Fibroblast of villous mesenchyme (primary cell): Measurements from ENCODE around the gene ELMOD3. TPM values are rescaled to one million over a fixed set of nuclear protein-coding genes. Genes with fewer than 3 reads are reported as not detected.
"Not testable (repeated sequence)": the region's sequence is repeated elsewhere in the genome, so short reads cannot be mapped to it uniquely, and the experiment has no call there.

Experiments
- DNase-seq: peaks from one replicate; pipeline ENCODE4 v3.0.0-alpha.2; 2010; ENCODE audit warnings: low read depth
- H3K4me3 ChIP-seq: 2 replicates; pipeline ENCODE4 v1.5.1; 2011; ENCODE audit warnings: low read depth, mild to moderate bottlenecking, low read length
- CTCF ChIP-seq: IDR thresholded peaks from 2 replicates; pipeline ENCODE4 v1.5.1; 2012; ENCODE audit warnings: low read depth, mild to moderate bottlenecking, low read length; ENCODE audit not compliant: insufficient read depth
- total RNA-seq: library from RNA; depleted of rRNA; stranded (reverse); fragments of >200 nt; gene quantifications from 2 replicates; pipeline ENCODE4 v1.2.3, GENCODE V29; 2012

The ELMOD3 gene
- total RNA-seq, 1 donor, result 19.4 TPM

- TF ChIP-seq CTCF, result no peak
- no peak for DNase-seq
- H3K4me3 ChIP-seq, result no peak overlapping the region
These were observed 25.5 kb downstream of the ELMOD3 start for GRCh38 chr2:85380048-85380447.

- H3K4me3 ChIP-seq, result not testable (repeated sequence)
- peak; percentile 30 for DNase-seq
These were observed 28.6 kb downstream of the ELMOD3 start for GRCh38 chr2:85383151-85383550.

- DNase-seq, result no peak
- TF ChIP-seq CTCF, result no peak
- H3K4me3 ChIP-seq, result no peak overlapping the region
These were observed 29.3 kb downstream of the ELMOD3 start for GRCh38 chr2:85383850-85384249.

- DNase-seq, result no peak
- no peak overlapping the region for H3K4me3 ChIP-seq
- TF ChIP-seq CTCF, result no peak
These were observed 31.2 kb downstream of the ELMOD3 start for GRCh38 chr2:85385746-85386145.

GRCh38 chr2:85387754-85388153, 33.2 kb downstream of the ELMOD3 start:
- no peak overlapping the region for H3K4me3 ChIP-seq
- no peak for DNase-seq
- TF ChIP-seq CTCF, result no peak

GRCh38 chr2:85388878-85389538, 34.4 kb downstream of the ELMOD3 start:
- DNase-seq, result no peak
- no peak overlapping the region for H3K4me3 ChIP-seq
- TF ChIP-seq CTCF, result no peak

GRCh38 chr2:85390941-85391669, 36.5 kb downstream of the ELMOD3 start:
- H3K4me3 ChIP-seq, result no peak overlapping the region
- DNase-seq, result peak; percentile 56
- TF ChIP-seq CTCF, result peak; percentile 83
